Activated CD4-positive, alpha-beta T cell treated with anti-CD3 and anti-CD28 coated beads for 36 hours (primary cell): ENCODE measurements around the gene SORT1. TPM values are rescaled to one million over a fixed set of nuclear protein-coding genes. Genes with fewer than 3 reads are reported as not detected.

Experiments used
- ATAC-seq: fragments of 200-7000 bp; cut with Tn5 transposase; one replicate; pipeline ENCODE4 v1.10.0; 2021; ENCODE audit warnings: mild to moderate bottlenecking, moderate library complexity
- CTCF ChIA-PET: fragments of 350-600 bp; sonication (Branson Sonifier 250); formaldehyde crosslinking; loops from one replicate; lab custom pipeline; 2021; ENCODE audit warnings: antibody characterized with exemption; lab: Charles Lee
- POLR2A ChIA-PET: fragments of 350-600 bp; sonication (Branson Sonifier 250); formaldehyde crosslinking; loops from one replicate; lab custom pipeline; 2021; ENCODE audit warnings: antibody characterized with exemption, inconsistent platforms; lab: Charles Lee
- DNase-seq: peaks from one replicate; pipeline ENCODE4 v3.0.0-alpha.2; 2020
- H3K27ac Mint-ChIP-seq: one replicate; pipeline ENCODE4 v1.8.0; 2021; ENCODE audit warnings: mixed read lengths
- H3K27me3 Mint-ChIP-seq: one replicate; pipeline ENCODE4 v1.8.0; 2021; ENCODE audit warnings: mixed read lengths
- H3K36me3 Mint-ChIP-seq: one replicate; pipeline ENCODE4 v1.8.0; 2021; ENCODE audit warnings: low read depth, mixed read lengths
- H3K4me1 Mint-ChIP-seq: one replicate; pipeline ENCODE4 v1.8.0; 2021; ENCODE audit warnings: mixed read lengths
- H3K4me3 Mint-ChIP-seq: one replicate; pipeline ENCODE4 v1.8.0; 2021; ENCODE audit warnings: mild to moderate bottlenecking, moderate library complexity, mixed read lengths
- H3K9me3 Mint-ChIP-seq: one replicate; pipeline ENCODE4 v1.8.0; 2021; ENCODE audit warnings: low read depth, mixed read lengths
- intact Hi-C, 2 experiments: fragments of 100-400 bp; cut with DNase I in 1 of 2; cut with micrococcal nuclease in 1 of 2; formaldehyde crosslinking; loops; one replicate each; pipeline versions ENCODE4 v1.14.2 to v1.15.1; 2022 to 2024; cut with DNase I, micrococcal nuclease
- total RNA-seq, 2 experiments: library from RNA; stranded (reverse); gene quantifications; one replicate each; pipeline ENCODE4 v1.2.3, GENCODE V29; 2021

SORT1 gene
- total RNA-seq, 2 experiments from 2014 or later: 0.39 to 0.55 TPM

GRCh38 chr1:109259674-109260557, 137.8 kb downstream of the SORT1 start:
- ChIA-PET POLR2A (no interaction called here), CTCF (interaction anchor here (0.6 to 7.2 kb wide), 5 partner anchors 22 to 273 kb away, joined by 3 to 76 read pairs (median 4); partner anchors contain the start of genes PSRC1 and SORT1)
- ATAC-seq (no peak), DNase-seq (no peak)
- Mint-ChIP-seq H3K9me3 (no peaks in the 10 kb centered on the region), H3K27me3 (no peaks in the 10 kb centered on the region), H3K4me3 (no peak overlapping the region), H3K36me3 (peaks cover 2% of the 10 kb centered on the region), H3K4me1 (no peaks in the 10 kb centered on the region), H3K27ac (no peak overlapping the region)
- intact Hi-C loops: loop anchor here in 1 of 2 experiments (5.0 kb wide), 1 partner anchor 58 kb away; no protein-coding TSS in a partner anchor

Other genes with a start within 250 kb of the SORT1 start
- 100 to 1,000 TPM; 224 to 240 TPM for gene SARS1, start 184.0 kb downstream of the SORT1 start, total RNA-seq
- gene CELSR2, start 148.4 kb downstream of the SORT1 start, total RNA-seq: 1 to 10 TPM; 1.9 to 2.0 TPM
- gene PSRC1, start 114.8 kb downstream of the SORT1 start, total RNA-seq: 10 to 100 TPM; 17.6 to 18.4 TPM
- gene MYBPHL, start 90.9 kb downstream of the SORT1 start, total RNA-seq: not detected
- gene PSMA5, start 28.5 kb upstream of the SORT1 start, total RNA-seq: 100 to 1,000 TPM; 151 to 249 TPM
- under 1 TPM in 1 of 2 experiments, not detected in 1; 0.05 TPM for gene SYPL2, start 68.6 kb upstream of the SORT1 start, total RNA-seq
- 10 to 100 TPM; 11.7 to 13.0 TPM for gene ATXN7L2, start 86.0 kb upstream of the SORT1 start, total RNA-seq
- gene CYB561D1, start 96.2 kb upstream of the SORT1 start, total RNA-seq: 1 to 10 TPM; 7.1 to 8.7 TPM
- gene AMIGO1, start 111.8 kb upstream of the SORT1 start, total RNA-seq: 1 to 10 TPM; 1.8 to 2.0 TPM
- gene GPR61, start 142.0 kb upstream of the SORT1 start, total RNA-seq: under 1 TPM in 1 of 2 experiments, not detected in 1; 0.34 TPM
- 1 to 10 TPM; 7.1 to 9.6 TPM for gene GNAI3, start 150.7 kb upstream of the SORT1 start, total RNA-seq
- under 1 TPM; 0.26 to 0.64 TPM for gene GNAT2, start 221.7 kb upstream of the SORT1 start, total RNA-seq
- gene AMPD2, start 221.9 kb upstream of the SORT1 start, total RNA-seq: 10 to 100 TPM; 73.5 to 99.5 TPM